NCI-H2107 (cell line): ENCODE measurements around the gene UBA7.
"Not testable (repeated sequence)": the region's sequence is repeated elsewhere in the genome, so short reads cannot be mapped to it uniquely, and the experiment has no call there.

Source experiments
- DNase-seq: peaks from one replicate; lab custom pipeline; 2025; lab: John Stamatoyannopoulos, UW

UBA7 gene

DNA sequence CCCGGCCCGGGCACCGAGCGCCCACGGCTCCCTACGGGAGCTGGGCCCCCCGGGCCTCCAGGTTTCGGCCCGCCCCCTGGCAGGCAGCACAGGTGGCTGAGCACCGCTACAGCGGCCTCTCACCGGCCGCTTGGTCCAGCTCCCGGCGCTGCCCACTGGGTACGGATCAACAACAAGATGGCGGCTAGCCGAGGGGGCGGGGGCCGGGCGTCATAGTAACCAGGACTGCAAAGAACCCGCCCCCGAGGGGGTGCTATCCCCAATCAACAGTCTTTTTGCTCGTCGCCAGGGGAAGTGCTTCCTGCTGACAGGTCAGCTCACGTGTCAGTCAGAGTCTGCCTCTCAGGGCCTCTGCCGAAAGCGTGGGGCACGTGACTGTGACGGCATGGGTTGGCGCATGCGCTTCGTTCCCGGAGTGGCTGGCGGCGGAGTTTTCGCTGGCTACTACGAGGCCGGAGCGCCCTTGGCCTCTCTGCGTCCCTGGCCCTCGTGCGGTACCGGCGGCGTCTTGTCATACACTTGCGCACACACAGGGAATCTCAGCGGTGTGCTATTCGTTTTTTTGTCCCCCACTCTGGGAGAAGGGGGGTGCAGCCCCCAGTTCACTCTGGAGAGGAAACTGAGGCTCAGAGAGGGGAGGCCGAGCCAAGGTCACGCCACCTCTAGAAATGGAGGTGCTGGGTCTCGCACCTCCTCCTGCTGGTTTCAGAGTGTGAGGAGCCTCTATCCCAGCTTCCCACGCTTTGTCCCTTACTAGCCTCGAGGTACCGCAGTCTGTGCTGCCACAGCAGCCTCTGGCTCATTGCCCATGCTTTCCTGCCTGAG, 27.2 kb downstream of the UBA7 start, which contains the start of gene IP6K1:
Gene IP6K1 (minus strand): TSS at position 186 of the 825 bp plus-strand sequence. CDS start 38,502 bp downstream, outside the sequence.
- peak; percentile 97 for DNase-seq

GRCh38 chr3:49785565-49786356, 28.0 kb downstream of the UBA7 start:
- DNase-seq: no peak

DNA sequence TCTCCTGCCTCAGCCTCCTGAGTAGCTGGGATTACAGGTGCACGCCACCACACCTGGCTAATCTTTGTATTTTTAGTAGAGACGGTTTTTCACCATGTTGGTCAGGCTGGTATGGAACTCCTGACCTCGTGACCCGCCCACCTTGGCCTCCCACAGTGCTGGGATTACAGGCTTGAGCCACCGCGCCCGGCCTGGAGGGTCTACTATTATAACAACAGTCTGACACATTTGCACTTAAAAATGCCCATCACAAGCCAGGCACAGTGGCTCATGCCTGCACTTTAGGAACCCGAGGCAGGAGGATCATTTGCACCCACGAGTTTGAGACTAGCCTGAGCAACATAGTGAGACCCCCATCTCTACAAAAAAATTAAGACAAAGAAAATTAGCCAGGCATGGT, 31.5 kb downstream of the UBA7 start:
- DNase-seq: not testable (repeated sequence)

DNA sequence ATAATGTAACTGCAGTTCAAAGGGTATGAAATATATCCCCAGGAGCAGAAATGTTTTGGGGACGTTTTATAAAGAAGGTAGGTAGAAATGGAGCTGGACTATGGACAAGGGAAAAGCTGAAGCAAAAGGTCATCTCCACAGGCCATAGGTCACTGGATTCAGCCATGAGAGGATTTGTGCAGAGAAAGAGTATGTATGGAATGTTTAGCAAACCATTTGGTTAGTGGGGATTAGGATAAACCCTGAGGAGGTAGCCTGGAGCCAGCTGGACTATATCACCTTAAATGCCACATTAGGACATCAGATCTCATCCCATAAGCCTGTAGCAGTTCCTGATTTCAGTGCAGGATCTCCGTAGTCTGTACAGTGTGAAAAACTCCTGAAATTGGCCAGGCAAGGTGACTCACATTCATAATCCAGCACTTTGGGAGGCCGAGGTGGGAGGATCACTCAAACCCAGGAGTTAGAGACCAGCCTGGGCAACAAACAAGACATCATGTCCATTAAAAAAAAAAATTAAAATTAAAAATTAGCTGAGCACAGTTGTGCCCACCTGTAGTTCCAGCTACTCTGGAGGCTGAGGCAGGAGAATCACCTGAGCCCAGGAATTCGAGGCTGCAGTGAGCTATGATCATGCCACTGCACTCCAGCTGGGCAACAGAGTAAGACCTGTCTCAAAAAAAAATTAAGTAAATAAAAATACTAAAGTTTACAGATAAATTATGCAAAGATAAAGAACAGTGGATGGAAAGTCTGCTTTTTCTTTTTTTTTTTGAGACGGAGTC, 32.1 kb downstream of the UBA7 start:
- no peak for DNase-seq

DNA sequence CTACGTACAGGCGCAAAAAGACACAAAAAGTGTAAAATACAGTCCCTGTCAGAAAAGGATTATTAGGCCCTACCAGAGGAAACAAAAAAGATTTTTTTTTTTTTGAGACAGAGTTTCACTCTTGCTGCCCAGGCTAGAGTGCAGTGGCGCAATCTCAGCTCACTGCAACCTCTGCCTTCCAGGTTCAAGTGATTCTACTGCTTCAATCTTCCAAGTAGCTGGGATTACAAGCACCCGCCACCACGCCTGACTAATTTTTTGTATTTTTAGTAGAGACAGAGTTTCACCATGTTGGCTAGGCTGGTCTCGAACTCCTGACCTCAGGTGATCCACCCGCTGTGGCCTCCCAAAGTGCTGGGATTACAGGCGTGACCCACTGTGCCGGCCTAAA, 32.8 kb downstream of the UBA7 start:
- not testable (repeated sequence) for DNase-seq

DNA sequence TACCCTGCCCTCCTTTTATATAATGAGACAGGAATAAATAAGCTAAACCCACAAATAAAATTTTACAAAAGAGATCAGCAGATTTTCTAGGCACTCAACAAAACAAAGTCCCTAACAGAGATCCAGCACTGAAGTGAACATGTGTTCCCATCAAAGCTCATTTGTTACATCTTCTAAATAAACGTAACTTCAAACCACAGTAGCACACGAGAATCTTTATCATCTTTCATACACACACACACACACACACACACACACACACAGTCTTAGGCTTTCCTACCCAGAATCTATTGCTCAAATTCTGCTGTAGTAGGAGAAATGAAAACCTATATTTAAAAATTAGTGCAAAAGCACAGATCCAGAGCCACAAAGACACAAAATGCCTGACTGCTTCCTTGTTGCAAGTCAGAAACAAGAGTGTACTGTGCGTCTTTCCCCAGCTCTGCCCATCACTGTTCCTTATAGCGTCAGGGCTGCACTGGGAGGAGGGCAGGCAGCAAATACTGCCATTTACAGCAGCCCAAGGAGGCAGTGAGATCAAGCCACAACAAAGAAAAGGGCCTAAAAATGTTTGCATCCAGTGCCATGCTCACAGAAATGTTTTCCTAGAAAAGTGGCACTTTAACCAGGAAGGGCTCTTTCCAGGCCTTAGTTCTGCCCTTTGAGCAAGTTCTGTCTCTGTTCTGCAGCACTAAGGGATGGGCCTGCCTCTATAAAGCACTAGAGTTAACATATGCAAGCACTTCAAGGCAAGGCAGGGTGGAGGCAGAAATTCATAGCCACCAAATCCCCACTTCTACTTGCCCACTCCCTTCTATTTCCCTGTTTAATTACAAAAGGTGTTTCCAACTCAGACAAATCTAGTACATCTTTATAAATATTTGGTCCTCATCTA, 33.4 kb downstream of the UBA7 start:
- DNase-seq: no peak

- no peak for DNase-seq
These were observed 34.2 kb downstream of the UBA7 start for GRCh38 chr3:49779358-49780079.

DNA sequence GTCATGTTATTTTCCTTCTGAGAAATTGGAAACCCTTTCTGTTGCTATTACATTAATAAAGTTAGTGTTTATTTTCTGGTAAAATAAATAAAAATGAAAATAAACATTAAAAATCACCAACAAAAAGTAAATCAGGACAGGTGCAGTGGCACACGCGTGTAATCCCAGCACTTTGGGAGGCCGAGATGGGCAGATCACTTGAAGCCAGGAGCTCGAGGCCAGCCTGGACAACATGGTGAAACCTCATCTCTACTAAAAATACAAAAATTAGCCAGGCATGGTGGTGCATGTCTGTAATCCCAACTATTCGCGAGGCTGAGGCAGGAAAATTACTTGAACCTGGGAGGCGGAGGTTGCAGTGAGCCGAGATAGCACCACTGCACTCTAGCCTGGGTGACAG, 37.7 kb downstream of the UBA7 start:
- DNase-seq: not testable (repeated sequence)

GRCh38 chr3:49775538-49775937, 38.2 kb downstream of the UBA7 start:
- DNase-seq: no peak

- no peak for DNase-seq
These were observed 41.0 kb downstream of the UBA7 start for GRCh38 chr3:49772703-49773102.

- no peak for DNase-seq
These were observed 42.3 kb downstream of the UBA7 start for GRCh38 chr3:49771340-49771938.

DNA sequence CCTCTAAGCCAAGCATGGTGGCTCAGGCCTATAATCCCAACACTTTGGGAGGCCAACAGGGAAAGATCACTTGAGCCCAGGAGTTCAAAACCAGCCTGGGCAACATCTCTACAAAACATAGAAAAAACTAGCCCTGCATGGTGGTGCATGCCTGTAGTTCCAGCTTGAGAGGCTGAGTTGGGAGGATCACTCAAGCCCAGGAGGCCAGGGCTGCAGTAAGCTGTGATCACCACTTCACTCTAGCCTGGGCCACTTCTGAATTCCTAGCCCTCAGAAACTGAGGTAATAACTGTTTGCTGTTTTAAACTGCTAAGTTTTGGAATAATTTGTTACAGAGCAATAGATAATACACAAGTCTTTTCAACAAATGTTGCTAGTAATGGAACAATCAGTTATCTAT, 43.8 kb downstream of the UBA7 start:
- DNase-seq: no peak

DNA sequence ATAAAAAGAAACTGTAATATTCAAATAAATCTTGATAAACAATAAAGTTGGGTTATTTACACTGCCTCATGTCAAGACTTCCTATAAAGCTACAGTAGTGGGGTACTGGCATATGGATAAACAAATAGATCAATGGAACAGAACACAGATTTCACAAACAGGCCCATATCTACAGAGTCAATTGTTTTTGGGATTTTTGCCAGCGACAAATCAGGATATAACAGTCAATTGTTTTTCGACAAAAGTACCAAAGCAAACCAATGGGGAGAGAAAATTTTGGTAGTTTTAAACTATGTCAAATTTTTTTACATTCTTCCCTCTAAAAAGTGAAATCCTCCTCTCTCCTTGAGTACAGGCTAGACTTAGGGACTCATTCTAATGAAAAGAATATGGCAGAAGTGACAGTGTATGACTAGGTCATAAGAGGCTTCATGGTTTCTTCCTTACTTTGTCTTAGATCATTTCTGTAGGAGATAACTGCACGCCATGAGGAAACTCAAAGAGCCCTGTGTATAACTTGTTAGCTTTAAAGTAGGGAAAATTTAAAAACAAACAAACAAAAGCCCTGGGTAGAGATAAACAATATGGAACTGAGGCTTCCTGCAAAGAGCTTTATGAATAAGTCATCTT, 44.4 kb downstream of the UBA7 start:
- DNase-seq: no peak

- DNase-seq: no peak
These were observed 49.8 kb downstream of the UBA7 start for GRCh38 chr3:49763981-49764380.

DNA sequence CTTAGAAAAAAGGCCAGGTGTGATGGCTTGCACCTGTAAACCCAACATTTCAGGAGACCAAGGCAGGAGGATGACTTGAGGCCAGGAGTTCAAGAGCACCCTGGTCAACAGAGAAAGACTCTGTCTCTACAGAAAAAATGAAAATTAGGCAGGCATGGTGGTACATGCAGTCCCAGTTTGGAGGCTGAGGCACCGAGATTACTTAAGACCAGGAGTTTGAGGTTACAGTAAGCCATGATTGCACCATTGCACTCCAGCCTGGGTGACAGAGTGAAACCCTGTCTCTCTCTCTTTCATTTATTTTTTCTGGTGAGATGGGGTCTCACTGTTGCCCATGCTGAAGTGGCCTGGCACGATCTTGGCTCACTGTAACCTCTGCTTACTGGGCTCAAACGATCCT, 52.1 kb downstream of the UBA7 start:
- DNase-seq: no peak

GRCh38 chr3:49759226-49759625, 54.5 kb downstream of the UBA7 start:
- no peak for DNase-seq

- DNase-seq: no peak
These were observed 56.6 kb downstream of the UBA7 start for GRCh38 chr3:49757197-49757596.

- no peak for DNase-seq
These were observed 57.7 kb downstream of the UBA7 start for GRCh38 chr3:49756036-49756435.
